NCI-H226 (cell line): ENCODE measurements around the gene NDST1.

Source experiments
- DNase-seq: peaks from one replicate; pipeline ENCODE4 v3.0.0-alpha.2; 2015

The NDST1 gene

GRCh38 chr5:150489360-150490295 lies 18.3 kb upstream of the NDST1 start:
- no peak for DNase-seq

- DNase-seq: no peak
Measured at GRCh38 chr5:150490296-150490669, 17.6 kb upstream of the NDST1 start.

DNA sequence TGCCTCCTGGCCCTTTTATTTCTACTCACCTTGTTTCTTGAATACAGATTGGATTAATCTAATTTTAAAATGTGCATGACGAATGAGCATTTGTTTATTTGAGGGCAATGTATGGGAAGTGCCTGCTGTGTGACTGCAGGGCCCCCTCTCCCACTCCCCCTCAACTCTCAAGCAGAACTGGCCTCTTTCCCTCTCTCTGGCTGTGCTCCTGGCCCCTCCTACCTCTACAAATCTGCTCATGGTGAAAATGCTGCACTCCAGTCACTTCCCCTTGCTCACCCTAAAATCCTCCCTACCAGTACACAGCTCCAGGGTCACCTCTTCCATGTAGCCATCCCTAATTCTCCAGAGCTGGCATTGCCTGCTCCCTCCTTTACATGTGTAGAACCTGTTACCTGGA lies 17.2 kb upstream of the NDST1 start:
- no peak for DNase-seq

DNA sequence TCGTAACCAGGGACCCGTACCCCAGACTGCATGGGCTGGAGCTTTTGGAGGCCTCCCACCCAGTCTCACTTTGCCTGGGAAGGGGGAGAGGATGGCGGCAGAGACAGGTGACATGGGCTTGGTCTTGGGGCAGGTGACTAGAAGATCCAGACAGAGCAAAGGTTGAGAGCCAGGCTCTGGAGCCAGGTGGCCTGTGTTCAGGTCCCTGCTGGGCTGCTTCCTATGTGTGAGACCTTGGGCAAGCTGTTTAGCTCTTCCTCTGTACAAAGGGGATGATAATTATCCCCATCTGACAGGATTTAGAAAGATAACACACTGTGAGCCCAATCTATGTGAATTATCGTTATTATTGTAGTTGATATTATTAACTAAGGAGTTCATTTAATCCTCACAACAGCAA lies 16.1 kb upstream of the NDST1 start:
- DNase-seq: no peak

GRCh38 chr5:150492621-150493020 lies 15.3 kb upstream of the NDST1 start:
- peak; percentile 78 for DNase-seq

GRCh38 chr5:150496098-150496497 lies 11.8 kb upstream of the NDST1 start:
- DNase-seq: no peak

DNA sequence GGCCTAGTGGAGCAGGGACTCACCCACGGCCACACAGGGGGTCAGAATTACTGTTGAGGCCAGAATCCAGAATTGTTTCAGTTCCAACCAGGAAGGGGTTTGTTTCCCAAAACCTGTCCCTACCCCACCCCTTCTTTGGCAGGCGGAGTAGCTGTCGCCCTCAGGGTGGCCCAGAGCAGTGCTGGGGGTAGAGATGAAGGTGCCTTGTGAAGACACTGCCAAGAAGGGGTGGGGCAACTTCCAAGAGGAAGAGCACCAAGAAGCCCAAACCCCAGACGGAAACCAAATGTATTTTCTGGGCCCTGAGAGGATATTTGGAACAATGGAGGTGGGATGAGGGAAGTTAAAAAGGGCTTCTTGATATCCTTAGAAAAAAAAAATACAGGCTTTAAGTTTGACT lies 11.4 kb upstream of the NDST1 start:
- no peak for DNase-seq

DNA sequence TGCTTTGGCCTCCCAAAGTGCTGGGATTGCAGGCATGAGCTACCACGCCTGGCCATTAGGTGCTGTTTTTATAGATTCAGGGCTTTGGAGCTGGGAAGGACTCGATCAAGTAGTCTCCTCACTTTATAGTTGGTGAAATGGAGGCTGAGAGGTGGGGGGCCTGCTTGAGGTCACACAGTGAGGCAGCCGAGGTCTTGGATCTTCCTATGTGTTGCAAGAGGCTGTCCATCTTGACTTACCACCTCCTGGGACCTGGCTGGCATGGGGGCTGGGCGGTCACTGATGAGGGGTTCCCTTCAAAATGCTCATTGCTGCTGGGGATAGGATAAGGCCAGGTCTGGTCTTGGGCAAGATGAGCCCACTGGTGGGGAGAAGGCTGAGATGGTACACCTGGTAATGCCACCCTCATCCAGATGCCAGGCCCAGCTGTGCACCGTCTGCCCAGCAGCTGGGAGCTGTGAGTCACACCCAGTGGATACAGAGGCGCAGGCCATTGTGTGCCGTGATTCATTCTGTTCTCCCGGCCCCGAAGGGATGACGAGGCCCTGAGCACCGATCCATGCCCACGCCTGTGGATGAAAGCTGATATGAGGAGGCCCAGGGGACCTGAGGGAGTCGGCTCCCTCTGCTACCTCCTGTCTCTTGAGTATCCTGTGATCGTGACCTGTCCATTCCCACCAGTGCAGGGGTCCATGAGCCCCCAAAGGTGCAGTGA lies 10.5 kb upstream of the NDST1 start:
- peak; percentile 95 for DNase-seq

DNA sequence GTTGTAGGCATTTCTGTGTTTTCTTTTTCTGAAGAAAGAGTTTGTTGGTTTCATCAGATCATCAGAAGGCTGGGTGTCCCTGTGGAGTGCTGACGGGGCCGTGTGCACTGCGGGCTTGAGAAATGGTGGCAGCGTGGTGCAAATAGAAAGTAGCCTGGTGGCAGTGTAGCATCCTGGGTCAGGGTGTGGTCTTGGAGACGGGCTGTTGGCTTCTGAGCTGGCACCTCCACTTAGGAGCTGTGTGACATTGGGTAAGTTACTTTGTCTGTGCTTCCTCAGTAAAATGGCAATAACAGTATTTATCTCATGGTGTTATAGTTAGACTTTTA lies 10.0 kb upstream of the NDST1 start:
- no peak for DNase-seq

GRCh38 chr5:150498501-150498900 lies 9.4 kb upstream of the NDST1 start:
- DNase-seq: no peak

DNA sequence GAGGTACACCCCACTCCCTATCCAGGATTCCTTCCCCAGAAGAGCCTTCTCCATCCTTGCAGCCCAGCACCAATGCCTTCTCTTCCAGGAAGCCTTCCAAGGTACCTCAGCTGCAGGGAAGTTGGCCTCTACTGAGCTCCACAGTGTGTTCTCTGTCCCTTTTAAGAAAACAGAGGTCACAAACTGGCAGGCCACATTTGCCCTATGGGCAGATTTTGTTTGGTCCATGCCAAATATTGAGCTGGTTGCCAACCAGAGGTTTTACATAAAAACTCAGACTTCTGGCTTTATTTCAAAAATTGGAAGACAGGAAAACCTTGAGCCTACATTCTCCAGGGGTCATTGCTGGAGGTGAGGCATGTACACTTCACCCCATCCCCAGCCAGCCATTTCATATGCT lies 9.0 kb upstream of the NDST1 start:
- DNase-seq: no peak

DNA sequence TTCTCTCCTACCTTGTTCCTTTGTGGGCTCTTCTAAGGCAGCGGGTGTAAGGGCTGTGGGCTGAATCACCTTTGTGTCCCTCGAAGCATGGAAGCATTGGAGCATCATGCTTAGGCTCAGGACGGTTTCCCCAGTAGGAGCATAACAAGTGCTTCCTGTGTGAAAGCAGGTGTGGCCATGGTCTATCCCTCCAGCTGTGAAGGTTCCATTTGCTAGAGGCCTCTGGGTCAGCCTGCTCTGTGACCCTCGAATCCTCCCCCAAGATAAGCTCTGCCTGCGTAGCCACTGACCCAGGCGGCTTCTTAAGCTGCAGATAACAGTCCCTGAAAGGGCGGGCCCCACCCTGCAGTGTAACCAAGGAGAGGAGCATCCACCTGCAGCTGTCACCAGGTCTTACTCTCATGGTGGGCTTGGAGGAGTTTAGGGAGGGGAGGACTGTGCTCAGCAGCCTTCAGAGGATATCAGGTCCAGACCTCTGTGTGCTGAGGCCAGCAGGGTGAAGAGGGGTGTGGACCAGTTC lies 8.4 kb upstream of the NDST1 start:
- no peak for DNase-seq

GRCh38 chr5:150500328-150500841 lies 7.5 kb upstream of the NDST1 start:
- no peak for DNase-seq

GRCh38 chr5:150500905-150501304 lies 7.0 kb upstream of the NDST1 start:
- DNase-seq: no peak

DNA sequence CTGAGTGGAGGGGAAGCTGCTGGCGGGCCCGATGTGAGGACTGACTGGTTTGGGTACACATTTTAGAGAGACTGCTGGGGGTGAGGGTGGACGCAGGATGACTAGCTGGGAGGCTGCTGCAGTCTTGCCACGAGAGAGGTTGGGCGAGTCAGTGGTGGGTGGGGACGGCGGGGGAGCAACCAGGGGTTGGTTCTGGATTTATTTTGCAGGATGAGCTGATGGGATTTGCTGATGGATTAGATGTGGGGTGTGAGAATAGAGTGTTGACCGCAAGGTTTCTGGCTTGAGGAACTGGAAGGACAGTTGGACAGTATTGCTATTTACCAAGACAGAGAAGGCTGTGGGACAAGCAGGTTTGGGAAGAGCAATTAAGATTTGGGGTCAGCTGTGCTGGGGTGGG lies 5.8 kb upstream of the NDST1 start:
- DNase-seq: no peak

GRCh38 chr5:150502847-150503246 lies 5.1 kb upstream of the NDST1 start:
- DNase-seq: no peak

GRCh38 chr5:150503386-150503785 lies 4.5 kb upstream of the NDST1 start:
- no peak for DNase-seq

DNA sequence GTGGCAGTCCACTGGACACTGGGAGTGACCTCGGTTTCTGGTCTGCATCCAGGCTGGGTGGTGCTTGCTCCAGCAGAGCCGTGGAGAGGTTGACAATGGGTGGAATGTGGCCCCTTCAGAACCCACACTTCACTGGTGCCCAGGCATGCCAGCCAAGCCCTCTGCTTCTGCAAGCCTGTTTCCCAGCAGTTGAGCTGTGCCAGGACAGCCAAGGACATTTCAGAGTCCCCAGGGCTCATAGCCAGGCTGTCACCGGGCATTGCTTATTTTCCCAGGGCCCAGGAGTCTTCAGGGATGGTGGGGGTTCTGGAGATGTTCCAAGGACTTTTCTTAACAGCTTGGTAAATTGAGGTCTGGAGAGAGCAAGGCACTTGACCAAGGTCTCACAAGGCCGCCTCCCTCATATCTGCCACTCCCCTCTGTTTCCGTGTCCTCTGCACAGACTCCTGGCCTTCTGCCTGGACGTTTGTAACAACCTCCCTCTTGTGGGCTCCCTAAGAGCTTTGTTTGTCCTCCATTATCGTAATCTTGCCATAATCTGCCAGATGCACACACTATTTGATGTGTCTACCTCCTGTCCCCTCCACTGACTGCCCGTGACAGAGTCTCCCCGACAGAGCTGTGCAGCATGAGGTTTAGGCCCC lies 3.8 kb upstream of the NDST1 start:
- DNase-seq: no peak

GRCh38 chr5:150505041-150505511 lies 2.9 kb upstream of the NDST1 start:
- DNase-seq: no peak

- no peak for DNase-seq
Measured at GRCh38 chr5:150505816-150506215, 2.1 kb upstream of the NDST1 start.

DNA sequence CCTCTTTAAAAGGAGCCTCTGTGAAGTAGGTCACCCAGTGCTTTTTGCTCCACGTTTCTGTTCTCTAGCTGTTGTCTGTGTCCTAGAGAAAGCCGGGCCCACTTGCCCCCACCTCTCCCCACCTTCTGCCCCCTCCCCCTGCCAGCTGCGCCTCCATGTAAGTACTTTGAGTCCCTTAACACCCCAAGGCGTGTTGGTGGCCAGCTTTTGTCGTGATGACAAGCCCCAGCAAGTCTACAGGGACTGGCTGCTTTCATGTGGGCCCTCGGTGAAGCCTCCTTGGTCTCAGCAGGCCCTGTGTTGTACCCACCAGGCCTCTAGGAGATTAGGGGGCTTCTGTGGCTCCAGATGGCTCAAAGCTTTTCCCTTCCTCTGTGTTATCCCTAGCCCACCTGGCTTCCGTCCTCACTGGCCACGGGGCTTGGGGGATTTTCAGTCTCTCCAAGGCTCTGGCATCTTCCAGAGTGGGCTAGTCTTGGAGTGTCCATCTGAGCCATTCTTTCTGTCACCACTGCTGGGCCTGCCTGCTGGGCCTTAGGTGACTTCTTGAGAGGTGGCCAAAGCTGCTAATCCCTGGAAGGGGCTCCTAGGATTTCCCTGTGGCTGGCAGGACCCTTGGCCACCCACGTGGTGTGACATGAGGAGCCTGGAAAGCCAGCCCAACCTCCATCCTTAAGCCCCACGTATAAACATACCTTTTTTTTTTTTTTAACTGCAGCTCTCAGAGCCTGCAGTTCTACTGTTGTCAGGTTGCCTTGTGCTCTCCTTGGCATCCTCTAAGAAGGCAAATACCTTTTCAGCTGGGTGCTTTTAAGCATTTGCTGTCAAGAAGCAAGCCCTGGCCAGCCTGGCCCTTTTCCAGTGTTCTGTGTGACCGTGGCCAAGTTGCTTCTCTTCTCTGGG lies 1.1 kb upstream of the NDST1 start:
- no peak for DNase-seq

GRCh38 chr5:150508277-150508640 lies 328 bp downstream of the NDST1 start:
- DNase-seq: no peak
